GM12878 (cell line): ENCODE data around the gene VASH2. TPM values are rescaled to one million over a fixed set of nuclear protein-coding genes. Genes with fewer than 3 reads are reported as not detected.

Experiments used
- ATAC-seq: fragments of 200-7000 bp; cut with Tn5 transposase; 3 replicates; pipeline ENCODE4 v1.9.1; 2020; ENCODE audit warnings: mild to moderate bottlenecking, moderate library complexity
- BruUV-seq: library from RNA; stranded (reverse); fragments of 400-500 nt; replicated peaks from 2 replicates; lab custom pipeline; 2021; lab: Mats Ljungman, UMichigan
- CTCF ChIA-PET: fragments of 300-600 bp; sonication (Branson Sonifier 250); formaldehyde crosslinking; extraction: SDS; loops from one replicate; lab custom pipeline; 2021; ENCODE audit warnings: inconsistent platforms; lab: Yijun Ruan, JAX
- POLR2A ChIA-PET: fragments of 350-600 bp; formaldehyde crosslinking; extraction: SDS; loops from one replicate; lab custom pipeline; 2021; ENCODE audit warnings: inconsistent platforms; lab: Charles Lee
- RAD21 ChIA-PET: fragments of 300-600 bp; sonication (Branson Sonifier 250); formaldehyde crosslinking; loops from one replicate; lab custom pipeline; 2023; ENCODE audit warnings: antibody characterized with exemption; ENCODE audit not compliant: unreplicated experiment; lab: Charles Lee
- SMC1A ChIA-PET: fragments of 300-600 bp; sonication (Branson Sonifier 250); formaldehyde crosslinking; loops from one replicate; lab custom pipeline; 2023; ENCODE audit not compliant: unreplicated experiment, uncharacterized antibody; lab: Charles Lee
- DNase-seq: peaks from one replicate; pipeline ENCODE4 v3.0.0-alpha.2; 2011; ENCODE audit warnings: low read depth, low spot score
- FAIRE-seq: peaks from 3 replicates; lab custom pipeline; 2011; peaks lifted over from hg19 to GRCh38; lab: Jason Lieb, UNC
- H2AFZ ChIP-seq: 2 replicates; pipeline ENCODE4 v1.6.0; 2011; ENCODE audit warnings: low read depth, low read length, control low read depth; ENCODE audit not compliant: control insufficient read depth
- H3K27ac ChIP-seq: 2 replicates; pipeline ENCODE4 v1.5.1; 2011; ENCODE audit warnings: control low read depth; ENCODE audit not compliant: control insufficient read depth, insufficient read depth
- H3K27me3 ChIP-seq, 2 experiments: replicated peaks in 1 of 2; 2 replicates each; pipeline versions ENCODE4 v1.6.0 to v1.6.1; 2011; ENCODE audit warnings: low read length in 1 of 2; ENCODE audit not compliant: control insufficient read depth in 2 of 2, insufficient read depth in 2 of 2
- H3K36me3 ChIP-seq, 2 experiments: 2 replicates each; pipeline ENCODE4 v1.5.1; 2011; ENCODE audit warnings: low read length in 1 of 2; ENCODE audit not compliant: control insufficient read depth in 2 of 2, insufficient read depth in 2 of 2
- H3K4me1 ChIP-seq: 2 replicates; pipeline ENCODE4 v1.6.1; 2011; ENCODE audit warnings: mild to moderate bottlenecking, low read length, moderate library complexity, mixed read lengths; ENCODE audit not compliant: control insufficient read depth, insufficient read depth
- H3K4me2 ChIP-seq: 2 replicates; pipeline ENCODE4 v1.6.0; 2011; ENCODE audit warnings: control low read depth; ENCODE audit not compliant: control insufficient read depth, insufficient read depth
- H3K4me3 ChIP-seq: fragments of 200-600 bp; sonication (generic); 2 replicates; pipeline ENCODE4 v1.5.1; 2016
- H3K79me2 ChIP-seq: 2 replicates; pipeline ENCODE4 v1.6.0; 2011; ENCODE audit warnings: low read length; ENCODE audit not compliant: control insufficient read depth, insufficient read depth
- H3K9ac ChIP-seq: 2 replicates; pipeline ENCODE4 v1.8.0; 2011; ENCODE audit warnings: low read length, control low read depth, mixed read lengths; ENCODE audit not compliant: control insufficient read depth, insufficient read depth
- H3K9me3 ChIP-seq: replicated peaks from 3 replicates; pipeline ENCODE4 v1.5.1; 2011; ENCODE audit warnings: mild to moderate bottlenecking, low read length; ENCODE audit not compliant: control insufficient read depth, insufficient read depth
- H4K20me1 ChIP-seq: 2 replicates; pipeline ENCODE4 v1.6.0; 2011; ENCODE audit not compliant: control insufficient read depth, insufficient read depth
- BMI1 ChIP-seq: fragments of 450-650 bp; IDR thresholded peaks from 2 replicates; pipeline ENCODE4 v1.6.1; 2016; ENCODE audit warnings: mild to moderate bottlenecking, moderate library complexity, borderline replicate concordance
- E2F8 ChIP-seq: fragments of 450-650 bp; IDR thresholded peaks from 2 replicates; pipeline ENCODE4 v1.6.1; 2018; ENCODE audit warnings: mild to moderate bottlenecking, low read depth, moderate library complexity; ENCODE audit not compliant: partially characterized antibody
- HCFC1 ChIP-seq: fragments of 150-350 bp; IDR thresholded peaks from 2 replicates; pipeline ENCODE4 v1.6.1; 2014; ENCODE audit warnings: low read length
- MTA3 ChIP-seq: IDR thresholded peaks from 2 replicates; pipeline ENCODE4 v1.6.1; 2012; ENCODE audit warnings: low read length, inconsistent platforms, borderline replicate concordance
- MXI1 ChIP-seq: fragments of 150-350 bp; IDR thresholded peaks from 2 replicates; pipeline ENCODE4 v1.6.1; 2011; ENCODE audit warnings: low read depth, mild to moderate bottlenecking, inconsistent platforms, low read length, improper control_type of control experiment
- NFIC ChIP-seq: IDR thresholded peaks from 2 replicates; pipeline ENCODE4 v1.6.1; 2012; ENCODE audit warnings: low read depth, mild to moderate bottlenecking, inconsistent platforms, low read length, moderate library complexity
- NR2C2 ChIP-seq: IDR thresholded peaks from 2 replicates; pipeline ENCODE4 v1.6.1; 2011; ENCODE audit warnings: borderline replicate concordance, low read depth; ENCODE audit not compliant: control insufficient read depth, insufficient read length
- TCF7 ChIP-seq: IDR thresholded peaks from 2 replicates; pipeline ENCODE4 v1.6.1; 2014; ENCODE audit warnings: antibody characterized with exemption, borderline replicate concordance
- WGBS: methylation state at CpG from one replicate; pipeline ENCODE4 v1.1.6; 2016; ENCODE audit warnings: low lambda C conversion rate; ENCODE audit not compliant: insufficient replicate concordance, insufficient coverage; ENCODE audit errors: missing lambda C conversion rate; 5-methylcytosine and 5-hydroxymethylcytosine counted together
- in situ Hi-C: fragments of 300-500 bp; cut with MboI; formaldehyde crosslinking; loops from 9 replicates; pipeline ENCODE4 v1.14.3; 2018; ENCODE audit warnings: mixed read lengths
- intact Hi-C: fragments of 100-400 bp; cut with micrococcal nuclease; formaldehyde crosslinking; loops from one replicate; pipeline ENCODE4 v1.14.2; 2022; ENCODE audit not compliant: unreplicated experiment
- polyA plus RNA-seq, 11 experiments: library from polyadenylated mRNA; depleted of rRNA in 4 of 11; unstranded in 6 of 11; stranded (reverse) in 5 of 11; fragments of >200 nt; fragmentation: Nextera tagmentation in 4 of 11; fragmentation: Illumina TruSeq in 1 of 11; extraction: Ambion mirVana in 4 of 11; extraction: Trizol in 1 of 11; gene quantifications; 1 replicate in 1 of 11; 2 replicates in 10 of 11; pipeline versions ENCODE4 v1.2.1 to v1.2.3, GENCODE V29; 2011 to 2016; ENCODE audit warnings: inconsistent platforms in 2 of 11, missing spikeins in 2 of 11, low read depth in 1 of 11
- total RNA-seq, 4 experiments: library from RNA; depleted of rRNA in 3 of 4; stranded (reverse); fragments of >200 nt in 3 of 4; fragmentation: Illumina TruSeq in 1 of 4; extraction: Trizol in 1 of 4; gene quantifications; 2 replicates each; pipeline versions ENCODE4 v1.2.1 to v1.2.3, GENCODE V29; 2013 to 2021
- TF ChIP-seq, protein P1 (sequence below): fragments of 150-350 bp; IDR thresholded peaks from 2 replicates; pipeline ENCODE4 v1.6.1; 2016; ENCODE audit warnings: low read depth, low read length
- TF ChIP-seq, protein P2 (sequence below): fragments of 450-650 bp; conservative IDR thresholded peaks from 2 replicates; pipeline ENCODE4 v1.6.1; 2017; ENCODE audit warnings: mild to moderate bottlenecking, moderate library complexity
- TF ChIP-seq, protein P3 (sequence below): IDR thresholded peaks from 2 replicates; pipeline ENCODE4 v1.6.1; 2012; ENCODE audit warnings: low read length, inconsistent platforms

Gene VASH2
- total and polyA plus RNA-seq, 10 of the 15 experiments (the other 5 are each of a cell fraction or from before 2014, with no cell fraction given): 5.4 to 29.7 (median 21.7) TPM

DNA sequence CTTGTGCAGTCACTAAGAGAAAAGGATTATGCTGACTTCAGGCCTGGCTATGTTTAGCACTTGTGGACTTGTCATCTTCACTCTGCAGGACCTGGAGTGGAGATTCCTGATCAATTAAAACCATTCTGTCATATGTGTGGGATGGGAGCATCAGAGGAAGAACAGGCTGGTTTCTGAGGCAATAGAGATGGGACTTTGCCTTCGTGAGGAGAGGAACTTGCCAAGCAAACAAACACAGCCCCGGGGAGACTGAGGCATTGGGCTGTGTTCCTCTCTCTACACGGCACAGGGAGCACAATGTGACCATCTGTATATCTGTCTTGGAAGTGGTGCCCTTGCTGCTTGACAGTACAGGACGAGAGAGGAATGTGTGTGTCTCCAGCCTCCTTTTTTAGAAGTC lies 23.1 kb downstream of the VASH2 start (continued):
- TF ChIP-seq E2F8 (no peak), BMI1 (no peak), HCFC1 (no peak)

DNA sequence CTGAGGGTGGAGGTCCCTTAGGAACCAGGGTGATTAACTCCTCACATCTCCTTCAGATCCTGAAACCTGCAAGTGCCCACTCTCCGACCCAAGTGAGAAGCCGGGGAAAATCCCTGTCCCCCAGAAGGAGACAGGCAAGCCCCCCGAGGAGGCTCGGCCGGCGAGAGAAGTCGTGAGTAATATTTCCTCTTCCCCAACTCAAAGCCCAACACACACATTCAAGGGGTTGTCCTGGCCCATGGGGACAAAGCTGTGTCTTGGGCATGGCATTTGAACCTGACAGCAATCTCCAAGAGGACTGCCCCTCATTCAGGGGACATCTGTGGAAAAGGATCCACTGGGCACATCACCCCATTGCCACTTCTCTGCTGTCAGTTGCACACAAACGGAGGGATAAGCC lies 23.6 kb downstream of the VASH2 start:
- no peak overlapping the region for H3K4me2 ChIP-seq
- intact Hi-C loops (no loop called here), in situ Hi-C loops (no loop called here)
- 98% methylated on average over 8 of the region's 8 CpGs for WGBS
- no peak overlapping the region for H3K9ac ChIP-seq
- no peak for DNase-seq
- ATAC-seq: no peak
- SMC1A ChIA-PET: interaction anchor here (0.5 to 1.9 kb wide), 3 partner anchors 9 to 110 kb away, joined by 3 to 8 read pairs (median 3); no protein-coding TSS in a partner anchor
- CTCF ChIA-PET: no interaction called here
- no peak overlapping the region for H3K27ac ChIP-seq
- no peak overlapping the region for H2AFZ ChIP-seq
- no TSS peak for BruUV-seq
- no peaks in the 10 kb centered on the region for H3K27me3 ChIP-seq
- no peak overlapping the region for H3K4me3 ChIP-seq
- POLR2A ChIA-PET: no interaction called here
- H3K9me3 ChIP-seq: no peaks in the 10 kb centered on the region
- peaks cover 21% of the 10 kb centered on the region for H3K4me1 ChIP-seq
- no peak for FAIRE-seq
- H4K20me1 ChIP-seq: no peaks in the 10 kb centered on the region
- RAD21 ChIA-PET: no interaction called here
- H3K79me2 ChIP-seq: peaks cover 4% of the 10 kb centered on the region; the same call in 1 of the 2 replicates
- H3K36me3 ChIP-seq: peaks cover 18 to 24% of the 10 kb centered on the region in 2 experiments
- no peak for TF ChIP-seq NR2C2
- TF ChIP-seq, protein P1, sequence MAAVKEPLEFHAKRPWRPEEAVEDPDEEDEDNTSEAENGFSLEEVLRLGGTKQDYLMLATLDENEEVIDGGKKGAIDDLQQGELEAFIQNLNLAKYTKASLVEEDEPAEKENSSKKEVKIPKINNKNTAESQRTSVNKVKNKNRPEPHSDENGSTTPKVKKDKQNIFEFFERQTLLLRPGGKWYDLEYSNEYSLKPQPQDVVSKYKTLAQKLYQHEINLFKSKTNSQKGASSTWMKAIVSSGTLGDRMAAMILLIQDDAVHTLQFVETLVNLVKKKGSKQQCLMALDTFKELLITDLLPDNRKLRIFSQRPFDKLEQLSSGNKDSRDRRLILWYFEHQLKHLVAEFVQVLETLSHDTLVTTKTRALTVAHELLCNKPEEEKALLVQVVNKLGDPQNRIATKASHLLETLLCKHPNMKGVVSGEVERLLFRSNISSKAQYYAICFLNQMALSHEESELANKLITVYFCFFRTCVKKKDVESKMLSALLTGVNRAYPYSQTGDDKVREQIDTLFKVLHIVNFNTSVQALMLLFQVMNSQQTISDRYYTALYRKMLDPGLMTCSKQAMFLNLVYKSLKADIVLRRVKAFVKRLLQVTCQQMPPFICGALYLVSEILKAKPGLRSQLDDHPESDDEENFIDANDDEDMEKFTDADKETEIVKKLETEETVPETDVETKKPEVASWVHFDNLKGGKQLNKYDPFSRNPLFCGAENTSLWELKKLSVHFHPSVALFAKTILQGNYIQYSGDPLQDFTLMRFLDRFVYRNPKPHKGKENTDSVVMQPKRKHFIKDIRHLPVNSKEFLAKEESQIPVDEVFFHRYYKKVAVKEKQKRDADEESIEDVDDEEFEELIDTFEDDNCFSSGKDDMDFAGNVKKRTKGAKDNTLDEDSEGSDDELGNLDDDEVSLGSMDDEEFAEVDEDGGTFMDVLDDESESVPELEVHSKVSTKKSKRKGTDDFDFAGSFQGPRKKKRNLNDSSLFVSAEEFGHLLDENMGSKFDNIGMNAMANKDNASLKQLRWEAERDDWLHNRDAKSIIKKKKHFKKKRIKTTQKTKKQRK: no peak
- TF ChIP-seq, protein P2, sequence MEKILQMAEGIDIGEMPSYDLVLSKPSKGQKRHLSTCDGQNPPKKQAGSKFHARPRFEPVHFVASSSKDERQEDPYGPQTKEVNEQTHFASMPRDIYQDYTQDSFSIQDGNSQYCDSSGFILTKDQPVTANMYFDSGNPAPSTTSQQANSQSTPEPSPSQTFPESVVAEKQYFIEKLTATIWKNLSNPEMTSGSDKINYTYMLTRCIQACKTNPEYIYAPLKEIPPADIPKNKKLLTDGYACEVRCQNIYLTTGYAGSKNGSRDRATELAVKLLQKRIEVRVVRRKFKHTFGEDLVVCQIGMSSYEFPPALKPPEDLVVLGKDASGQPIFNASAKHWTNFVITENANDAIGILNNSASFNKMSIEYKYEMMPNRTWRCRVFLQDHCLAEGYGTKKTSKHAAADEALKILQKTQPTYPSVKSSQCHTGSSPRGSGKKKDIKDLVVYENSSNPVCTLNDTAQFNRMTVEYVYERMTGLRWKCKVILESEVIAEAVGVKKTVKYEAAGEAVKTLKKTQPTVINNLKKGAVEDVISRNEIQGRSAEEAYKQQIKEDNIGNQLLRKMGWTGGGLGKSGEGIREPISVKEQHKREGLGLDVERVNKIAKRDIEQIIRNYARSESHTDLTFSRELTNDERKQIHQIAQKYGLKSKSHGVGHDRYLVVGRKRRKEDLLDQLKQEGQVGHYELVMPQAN: no peak
- TF ChIP-seq MTA3: no peak
- no peak for TF ChIP-seq NFIC
- no peak for TF ChIP-seq MXI1
- no peak for TF ChIP-seq TCF7
- TF ChIP-seq, protein P3, sequence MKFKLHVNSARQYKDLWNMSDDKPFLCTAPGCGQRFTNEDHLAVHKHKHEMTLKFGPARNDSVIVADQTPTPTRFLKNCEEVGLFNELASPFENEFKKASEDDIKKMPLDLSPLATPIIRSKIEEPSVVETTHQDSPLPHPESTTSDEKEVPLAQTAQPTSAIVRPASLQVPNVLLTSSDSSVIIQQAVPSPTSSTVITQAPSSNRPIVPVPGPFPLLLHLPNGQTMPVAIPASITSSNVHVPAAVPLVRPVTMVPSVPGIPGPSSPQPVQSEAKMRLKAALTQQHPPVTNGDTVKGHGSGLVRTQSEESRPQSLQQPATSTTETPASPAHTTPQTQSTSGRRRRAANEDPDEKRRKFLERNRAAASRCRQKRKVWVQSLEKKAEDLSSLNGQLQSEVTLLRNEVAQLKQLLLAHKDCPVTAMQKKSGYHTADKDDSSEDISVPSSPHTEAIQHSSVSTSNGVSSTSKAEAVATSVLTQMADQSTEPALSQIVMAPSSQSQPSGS: no peak
